Neural cell (in vitro differentiated cells): ENCODE data around the gene GLIS2.

Source experiments
- CTCF ChIP-seq: fragments of 450-650 bp; IDR thresholded peaks from 2 replicates; pipeline ENCODE4 v1.5.1; 2014; ENCODE audit warnings: antibody characterized with exemption, mild to moderate bottlenecking, moderate library complexity; ENCODE audit not compliant: poor library complexity, severe bottlenecking
- EZH2 ChIP-seq: fragments of 200-600, 300-800 bp; shearing (Covaris generic), sonication (generic); IDR thresholded peaks from 2 replicates; pipeline ENCODE4 v1.6.1; 2014; ENCODE audit warnings: antibody characterized with exemption, low read length, borderline replicate concordance, mild to moderate bottlenecking; ENCODE audit not compliant: insufficient read depth, poor library complexity, severe bottlenecking
- POLR2AphosphoS5 ChIP-seq: IDR thresholded peaks from 2 replicates; pipeline ENCODE4 v1.6.1; 2012

GRCh38 chr16:4365014-4365406 lies 49.1 kb downstream of the GLIS2 start:
- TF ChIP-seq POLR2AphosphoS5: no peak
- no peak for TF ChIP-seq CTCF
- no peak for TF ChIP-seq EZH2
